GM08714 (cell line): Measurements from ENCODE around the gene DRC3.

ENCODE experiments used
- H3K4me3 ChIP-seq: fragments of 200-500 bp; sonication (Bioruptor generic); 2 replicates; pipeline ENCODE4 v1.5.1; 2014; ENCODE audit warnings: mild to moderate bottlenecking, low read length, inconsistent platforms
- ZNF274 ChIP-seq: IDR thresholded peaks from 2 replicates; pipeline ENCODE4 v1.6.1; 2012; ENCODE audit warnings: mild to moderate bottlenecking, low read depth, low read length

DRC3 gene

DNA sequence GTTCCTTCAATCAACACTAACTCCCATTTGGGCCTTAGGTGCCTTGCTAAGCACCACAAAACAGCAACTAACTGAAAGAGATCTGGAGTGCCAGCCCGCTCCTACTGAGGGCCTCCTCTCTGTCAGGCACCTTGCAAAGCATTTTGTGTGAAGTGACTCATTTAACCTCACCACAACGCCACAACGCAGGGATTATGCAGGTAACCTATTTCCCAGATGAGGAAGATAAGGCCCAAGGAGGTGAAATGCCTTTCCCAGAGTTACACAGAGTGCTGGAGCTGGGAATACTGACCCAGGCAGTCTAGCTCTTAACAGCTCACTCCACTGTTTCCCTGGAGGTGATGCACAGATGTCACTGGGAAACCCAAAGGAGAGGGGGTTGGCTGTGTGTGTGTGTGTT, 32.8 kb downstream of the DRC3 start:
- TF ChIP-seq ZNF274 = no peak

DNA sequence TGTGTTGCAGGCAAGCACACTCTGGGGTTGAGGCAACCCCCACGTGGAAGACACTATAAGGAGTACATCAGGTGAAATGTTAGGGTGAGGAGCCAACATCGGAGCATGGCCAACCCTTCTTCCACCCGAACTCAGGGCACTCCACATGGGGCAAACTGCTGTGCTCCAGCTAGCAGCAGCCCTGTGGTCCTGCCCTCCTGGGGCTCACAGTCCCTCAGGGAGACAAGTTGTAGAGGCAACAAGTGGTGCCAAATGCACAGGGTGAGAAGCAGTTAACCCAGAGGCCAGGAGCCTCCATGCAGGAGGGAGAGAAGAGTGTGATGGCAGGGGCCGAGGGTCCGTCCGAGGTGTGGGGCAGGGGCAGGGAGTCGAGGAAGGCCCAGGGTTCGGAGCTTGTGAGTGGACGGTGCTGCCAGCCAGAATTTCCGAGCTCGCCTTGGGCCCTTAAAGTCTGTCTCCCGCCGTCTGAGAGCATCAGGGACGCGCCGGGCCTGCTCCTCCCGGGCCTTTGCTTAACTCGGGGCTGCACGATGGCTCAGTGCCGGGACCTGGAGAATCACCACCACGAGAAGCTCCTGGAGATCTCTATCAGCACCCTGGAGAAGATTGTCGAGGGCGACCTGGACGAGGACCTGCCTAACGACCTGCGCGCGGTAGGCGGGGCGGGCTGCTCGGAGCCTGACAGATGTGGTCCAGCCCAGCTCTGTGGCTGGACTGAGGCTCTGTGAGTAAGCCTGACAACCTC, 34.0 kb downstream of the DRC3 start:
- H3K4me3 ChIP-seq = no peak overlapping the region
- no peak for TF ChIP-seq ZNF274

More for the DNA sequence above, 32.8 kb downstream of the DRC3 start:
- H3K4me3 ChIP-seq = no peak overlapping the region

DNA sequence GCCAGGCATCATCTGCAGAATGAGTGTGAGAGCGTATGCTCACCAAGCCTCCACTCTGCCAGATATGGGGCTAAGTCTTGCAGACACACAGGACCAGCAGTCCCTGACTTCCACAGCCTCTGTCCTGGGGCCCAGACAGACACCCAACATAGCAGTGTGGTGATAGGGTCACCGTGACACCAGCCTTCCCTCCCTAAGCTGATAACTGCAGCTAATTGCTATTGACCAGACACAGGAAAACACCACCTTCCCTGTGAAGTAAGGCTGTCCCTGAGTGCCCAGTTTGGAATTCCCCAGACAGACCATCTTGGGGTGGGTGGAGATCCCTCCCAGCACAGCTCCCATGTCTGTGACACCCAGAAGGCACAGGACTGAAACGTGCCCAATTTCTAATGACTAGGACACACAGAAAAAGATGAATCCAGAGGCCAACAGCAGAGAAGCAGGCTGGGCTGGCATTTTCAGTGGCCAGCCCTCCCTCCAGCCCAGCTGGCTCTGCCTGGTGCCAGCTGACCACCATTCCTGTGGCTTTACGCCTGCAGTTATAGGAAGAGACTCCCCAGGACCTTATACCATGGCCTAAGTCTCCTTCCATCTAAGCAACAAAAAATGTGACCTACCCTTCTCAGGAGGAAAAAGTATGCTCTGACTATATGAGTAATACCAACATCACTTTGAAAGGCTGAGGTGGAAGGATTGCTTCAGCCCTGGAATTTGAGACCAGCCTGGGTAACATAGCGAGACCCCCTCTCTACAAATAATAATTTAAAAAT, 36.0 kb downstream of the DRC3 start:
- H3K4me3 ChIP-seq = no peak overlapping the region

DNA sequence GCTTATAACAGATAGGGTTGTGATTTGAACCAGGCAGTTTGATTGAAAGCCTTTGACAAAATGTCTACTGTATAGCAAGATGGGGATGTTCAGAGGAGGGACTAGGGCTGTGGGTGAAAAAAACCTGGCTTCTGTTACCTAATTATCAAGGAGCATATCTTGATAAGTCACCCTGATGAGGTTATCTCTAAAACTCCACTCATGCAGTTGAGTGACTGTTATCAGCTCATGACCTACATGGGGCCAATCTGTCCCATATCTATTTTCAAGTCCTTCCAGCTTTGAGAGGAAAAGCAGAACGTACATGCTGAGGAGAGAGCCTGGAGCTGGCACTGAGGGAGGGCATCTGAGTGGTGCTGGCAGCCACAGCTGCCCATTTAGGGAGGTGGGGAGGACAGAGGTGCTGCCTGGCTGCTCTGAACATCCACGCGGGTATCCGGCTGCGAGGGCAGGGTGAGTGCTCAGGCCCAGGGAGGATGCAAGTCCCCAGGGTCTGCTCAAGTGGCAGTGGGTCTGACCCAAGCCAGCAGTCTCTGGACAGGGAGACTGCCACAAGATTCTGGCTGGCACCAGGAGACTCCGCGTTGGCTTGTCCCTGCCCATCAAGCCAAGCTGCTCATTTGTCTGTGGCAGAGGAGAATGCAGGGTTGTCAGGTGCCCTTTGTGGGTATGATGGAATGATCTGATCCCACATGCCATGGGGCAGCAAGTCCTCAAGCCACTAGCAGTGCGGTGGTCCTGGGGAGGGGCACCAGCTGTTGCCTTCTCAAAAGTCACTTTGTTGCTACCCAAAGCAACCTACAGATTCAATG, 37.2 kb downstream of the DRC3 start:
- no peak for TF ChIP-seq ZNF274
- H3K4me3 ChIP-seq = no peak overlapping the region

More for the DNA sequence above, 36.0 kb downstream of the DRC3 start:
- no peak for TF ChIP-seq ZNF274

DNA sequence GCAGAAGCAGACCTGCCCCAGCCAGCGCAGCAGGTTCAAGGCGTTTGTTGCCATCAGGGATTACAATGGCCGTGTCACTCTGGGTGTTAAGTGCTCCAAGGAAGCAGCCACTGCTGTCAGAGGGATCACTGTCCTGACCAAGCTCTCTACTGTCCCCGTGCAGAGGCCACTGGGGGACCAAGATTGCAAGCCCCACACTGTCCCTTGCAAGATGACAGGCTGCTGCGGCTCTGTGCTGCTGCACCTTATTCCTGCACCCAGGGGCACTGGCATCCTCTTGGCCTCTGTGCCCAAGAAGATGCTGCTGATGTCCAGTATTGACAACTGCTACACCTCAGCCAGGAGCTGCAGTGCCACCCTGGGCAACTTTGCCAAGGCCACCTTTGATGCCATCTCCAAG, 38.6 kb downstream of the DRC3 start:
- TF ChIP-seq ZNF274 = no peak
- no peak overlapping the region for H3K4me3 ChIP-seq

DNA sequence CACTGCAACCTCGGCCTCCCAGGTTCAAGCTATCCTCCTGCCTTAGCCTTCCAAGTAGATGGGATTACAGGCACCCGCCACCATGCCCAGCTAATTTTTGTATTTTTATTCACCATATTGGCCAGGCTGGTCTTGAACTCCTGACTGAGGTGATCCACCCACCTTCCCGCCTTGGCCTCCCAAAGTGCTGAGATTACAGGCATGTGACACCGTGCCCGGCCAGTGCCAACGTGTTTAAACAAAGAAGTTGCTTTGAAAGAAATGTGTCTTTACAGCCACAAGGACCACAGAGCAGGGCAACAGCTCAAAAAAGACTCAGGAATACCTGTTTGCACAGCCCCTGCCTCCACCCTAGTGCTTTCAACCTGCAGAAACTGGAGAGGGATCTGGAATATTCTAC, 41.3 kb downstream of the DRC3 start:
- TF ChIP-seq ZNF274 = no peak
- no peak overlapping the region for H3K4me3 ChIP-seq

DNA sequence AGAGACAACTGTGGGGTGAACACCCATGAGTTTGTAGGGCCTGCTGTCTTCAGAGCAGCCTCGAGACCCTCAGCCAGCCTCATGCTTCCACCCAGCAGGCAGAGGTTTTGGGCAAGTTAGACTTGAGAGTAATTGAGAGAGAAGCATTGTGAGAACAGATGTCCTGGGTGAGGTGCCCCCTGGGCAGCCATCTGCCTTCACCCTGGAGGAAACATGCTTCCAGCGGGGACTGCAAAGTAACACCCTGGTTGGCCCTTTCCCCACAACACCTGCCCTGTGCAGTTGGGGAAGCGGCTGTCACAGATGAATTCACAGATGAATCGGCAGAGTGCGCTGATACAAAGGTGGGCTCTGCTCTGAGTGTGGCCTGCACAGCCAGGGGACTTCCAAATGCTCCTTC, 42.9 kb downstream of the DRC3 start:
- no peak for TF ChIP-seq ZNF274
- H3K4me3 ChIP-seq = no peak overlapping the region

DNA sequence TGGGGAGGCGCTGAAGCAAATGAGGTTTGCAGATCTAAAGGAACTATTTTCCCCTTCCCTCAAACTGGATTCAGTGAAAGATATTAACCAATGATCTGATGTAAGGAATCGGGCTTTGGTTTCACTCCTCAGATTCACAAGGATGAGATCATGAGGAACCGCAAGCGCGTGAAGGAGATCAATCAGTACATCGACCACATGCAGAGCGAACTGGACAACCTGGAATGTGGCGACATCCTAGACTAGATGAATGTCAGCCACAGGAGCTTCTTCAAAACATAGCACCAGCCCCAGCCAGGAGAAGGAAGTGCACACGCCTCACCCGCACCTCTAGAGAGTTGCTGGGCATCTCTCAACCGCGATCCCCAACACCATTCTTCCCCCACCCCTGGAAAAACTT, 43.8 kb downstream of the DRC3 start:
- H3K4me3 ChIP-seq = no peak overlapping the region

DNA sequence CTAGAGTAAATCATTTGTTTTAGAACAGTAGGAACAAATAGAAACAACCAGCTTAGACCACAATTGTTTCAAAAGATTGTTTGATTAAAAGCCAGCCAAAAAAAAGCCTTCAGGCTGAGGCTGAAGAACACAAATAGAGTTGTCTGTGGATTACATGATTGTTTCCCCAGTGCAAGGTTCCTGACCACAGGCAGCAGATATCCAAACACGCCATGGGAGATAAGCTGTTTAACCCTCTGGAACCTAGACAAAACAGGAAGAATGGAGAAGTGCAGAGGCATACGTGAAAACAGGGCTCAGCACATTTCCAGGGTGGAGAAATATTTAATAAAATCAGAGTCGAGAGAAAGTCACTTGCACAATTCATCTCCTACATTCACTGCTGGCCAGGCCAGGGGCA, 45.3 kb downstream of the DRC3 start:
- TF ChIP-seq ZNF274 = no peak
- no peak overlapping the region for H3K4me3 ChIP-seq

More for the DNA sequence above, 43.8 kb downstream of the DRC3 start:
- TF ChIP-seq ZNF274 = no peak

DNA sequence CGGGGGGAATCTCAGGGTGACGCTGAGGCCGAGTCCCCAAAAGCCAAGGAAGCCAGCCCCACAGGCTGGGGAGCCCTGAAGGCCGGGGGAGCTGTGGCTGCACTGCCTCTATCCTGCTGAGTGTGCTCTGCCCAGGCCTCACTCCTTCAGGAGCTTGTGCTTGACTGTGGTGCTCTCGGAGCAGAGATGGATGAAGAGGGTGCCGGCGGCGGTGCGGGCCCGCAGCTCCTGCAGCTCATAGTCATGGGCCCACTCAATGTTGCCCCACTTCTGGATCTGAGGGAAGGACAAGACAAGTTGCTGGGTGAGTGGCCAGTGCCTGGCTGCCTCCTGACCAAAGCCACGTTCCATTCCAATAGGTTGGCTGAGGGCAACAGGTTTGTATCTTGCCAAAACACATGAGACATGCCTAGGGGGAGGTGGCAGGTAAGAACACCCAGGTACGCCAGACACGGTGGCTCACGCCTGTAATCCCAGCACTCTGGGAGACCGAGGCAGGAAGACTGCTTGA, 45.8 kb downstream of the DRC3 start:
- no peak overlapping the region for H3K4me3 ChIP-seq
- no peak for TF ChIP-seq ZNF274

DNA sequence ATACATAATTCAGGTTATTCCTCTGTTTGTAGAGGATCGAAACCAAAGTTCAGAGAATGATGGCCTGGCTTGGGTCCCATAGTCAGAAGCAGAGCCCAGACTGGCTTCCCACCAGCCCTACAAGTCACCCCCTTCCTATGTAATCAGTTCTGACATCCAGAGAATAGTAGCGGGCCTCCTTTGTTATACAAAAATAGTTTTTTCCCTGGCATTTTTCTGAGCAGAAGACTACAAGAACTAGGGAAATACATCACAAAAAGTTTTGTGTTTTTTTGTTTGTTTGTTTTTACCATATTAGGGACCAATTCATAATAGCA, 47.1 kb downstream of the DRC3 start:
- TF ChIP-seq ZNF274 = no peak
- no peak overlapping the region for H3K4me3 ChIP-seq

DNA sequence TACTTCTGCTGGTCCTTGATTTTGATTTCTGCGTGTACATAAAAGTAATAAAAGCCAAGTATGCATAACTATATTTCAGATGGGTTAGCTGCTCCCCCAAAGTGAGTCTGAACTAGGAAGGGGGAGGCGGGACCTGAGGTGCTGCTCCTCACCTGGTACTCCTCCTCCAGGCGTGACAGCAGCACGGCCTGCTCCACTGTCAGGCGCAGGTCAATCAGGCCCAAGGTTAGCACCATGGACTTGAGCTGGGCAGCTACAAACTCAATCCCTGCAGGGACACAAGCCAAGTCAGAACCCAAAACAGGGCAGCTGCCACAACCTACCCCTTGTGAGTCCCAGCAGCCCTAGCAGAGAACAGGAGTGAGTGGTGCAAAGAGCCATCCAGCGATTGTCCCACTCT, 48.3 kb downstream of the DRC3 start:
- no peak for TF ChIP-seq ZNF274
- no peak overlapping the region for H3K4me3 ChIP-seq

DNA sequence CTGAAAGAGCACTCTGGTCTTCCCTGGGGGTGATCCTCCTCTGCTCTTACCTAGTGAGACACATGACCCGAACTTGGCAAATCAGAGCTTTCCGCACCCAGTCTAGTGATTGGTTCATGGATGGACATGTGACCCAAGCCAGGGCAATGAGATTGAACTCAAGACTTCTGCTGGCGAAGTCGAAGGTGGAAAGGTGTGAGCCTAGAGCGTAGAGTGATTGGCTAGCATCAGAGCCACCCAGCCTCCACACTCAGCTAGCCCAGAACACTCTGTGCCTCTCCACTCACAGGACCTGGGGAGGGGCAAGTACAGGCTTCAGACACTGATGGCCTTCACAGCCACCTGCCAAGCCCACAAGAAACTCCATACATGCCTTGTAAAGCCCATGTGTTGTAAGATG, 48.7 kb downstream of the DRC3 start:
- no peak for TF ChIP-seq ZNF274
- H3K4me3 ChIP-seq = no peak overlapping the region

DNA sequence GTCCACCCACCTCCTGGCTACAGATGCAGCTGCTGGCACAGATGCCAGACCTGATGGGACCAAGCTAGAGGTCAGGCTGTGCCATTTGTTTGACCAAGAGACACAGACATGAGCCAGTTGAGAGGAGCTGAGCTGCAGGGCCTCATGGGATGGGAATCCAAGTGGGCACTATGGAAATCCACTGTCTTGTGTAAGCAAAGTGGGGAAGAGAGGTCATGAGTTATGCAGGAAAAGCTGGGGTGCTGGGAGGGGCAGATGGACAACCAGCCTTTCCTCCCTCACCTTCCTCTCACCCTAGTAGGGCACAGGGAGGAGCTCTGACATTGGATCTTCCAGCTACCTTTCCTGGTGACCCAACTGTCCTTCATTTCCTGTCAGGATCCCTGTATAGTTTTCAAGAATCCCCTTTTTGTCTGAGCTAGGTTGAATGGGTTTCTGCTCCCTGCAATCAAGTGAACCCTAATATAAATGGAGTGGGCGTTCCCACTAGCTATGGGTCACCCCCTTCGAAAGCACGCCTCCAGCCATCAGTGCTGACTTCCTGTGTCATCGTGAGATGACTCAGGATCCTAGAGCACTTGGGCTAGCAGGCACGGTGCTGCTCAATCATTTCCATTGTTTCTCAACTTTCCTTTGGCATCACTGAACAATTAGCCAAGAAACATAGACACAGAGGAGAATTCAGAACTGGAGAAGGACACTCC, 52.7 kb downstream of the DRC3 start:
- TF ChIP-seq ZNF274 = no peak
- H3K4me3 ChIP-seq = no peak overlapping the region
